GM13976 (cell line): ENCODE measurements around the gene ADSS1.

Experiments
- DNase-seq: peaks from one replicate; pipeline ENCODE4 v3.0.0; 2012; ENCODE audit warnings: low spot score
- in situ Hi-C: fragments of 300-500 bp; cut with MboI; formaldehyde crosslinking; loops from one replicate; pipeline ENCODE4 v1.12.0; 2022; ENCODE audit warnings: low sequenced_read_pairs, mixed read lengths, inconsistent platforms; ENCODE audit not compliant: unreplicated experiment
- TF ChIP-seq, protein P1 (sequence below): IDR thresholded peaks from 2 replicates; pipeline ENCODE4 v1.5.1; 2012; ENCODE audit warnings: borderline replicate concordance, mild to moderate bottlenecking; ENCODE audit not compliant: insufficient read depth; ENCODE audit errors: extremely low read depth, missing control alignments, control extremely low read depth

Gene ADSS1

DNA sequence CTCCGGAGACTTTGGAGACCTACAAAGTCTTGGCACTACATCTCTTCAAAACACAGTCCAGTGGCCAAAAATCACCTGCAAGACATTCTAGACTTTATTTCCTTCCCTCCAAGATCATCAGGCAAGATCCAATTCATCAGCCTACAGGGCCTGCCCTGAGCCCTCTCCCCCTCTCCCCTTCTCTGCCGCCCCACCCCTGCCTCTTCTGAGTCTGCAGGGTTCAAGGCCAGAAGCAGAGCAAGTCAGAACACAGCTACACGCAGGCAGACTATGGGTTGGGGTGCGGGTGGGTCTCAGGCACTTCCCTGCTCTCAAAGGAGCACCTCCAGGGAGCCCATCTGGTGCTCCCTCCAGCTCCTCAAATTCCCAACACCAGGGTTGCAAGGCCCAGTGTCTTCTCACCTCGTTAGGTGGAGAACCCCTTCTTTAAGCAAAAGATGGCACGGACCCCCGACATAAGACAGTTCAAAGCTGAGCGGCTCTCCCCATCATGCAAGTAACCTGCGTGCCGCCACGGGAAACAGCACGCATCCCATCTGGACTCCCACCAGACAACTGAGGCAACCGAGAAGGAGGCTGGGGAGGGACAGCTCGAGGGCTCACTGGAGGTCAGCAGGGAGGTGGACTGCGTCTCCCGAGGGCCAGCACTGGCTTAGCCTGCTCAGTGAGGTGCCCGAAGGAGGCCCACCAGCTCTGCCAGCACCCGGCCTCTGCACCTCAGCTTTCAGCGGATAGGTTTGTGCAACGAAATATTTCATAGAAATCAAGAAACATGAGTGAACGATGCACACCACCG lies 40.2 kb upstream of the ADSS1 start:
- in situ Hi-C loops, result no loop called here
- no peak for DNase-seq
- TF ChIP-seq, protein P1, sequence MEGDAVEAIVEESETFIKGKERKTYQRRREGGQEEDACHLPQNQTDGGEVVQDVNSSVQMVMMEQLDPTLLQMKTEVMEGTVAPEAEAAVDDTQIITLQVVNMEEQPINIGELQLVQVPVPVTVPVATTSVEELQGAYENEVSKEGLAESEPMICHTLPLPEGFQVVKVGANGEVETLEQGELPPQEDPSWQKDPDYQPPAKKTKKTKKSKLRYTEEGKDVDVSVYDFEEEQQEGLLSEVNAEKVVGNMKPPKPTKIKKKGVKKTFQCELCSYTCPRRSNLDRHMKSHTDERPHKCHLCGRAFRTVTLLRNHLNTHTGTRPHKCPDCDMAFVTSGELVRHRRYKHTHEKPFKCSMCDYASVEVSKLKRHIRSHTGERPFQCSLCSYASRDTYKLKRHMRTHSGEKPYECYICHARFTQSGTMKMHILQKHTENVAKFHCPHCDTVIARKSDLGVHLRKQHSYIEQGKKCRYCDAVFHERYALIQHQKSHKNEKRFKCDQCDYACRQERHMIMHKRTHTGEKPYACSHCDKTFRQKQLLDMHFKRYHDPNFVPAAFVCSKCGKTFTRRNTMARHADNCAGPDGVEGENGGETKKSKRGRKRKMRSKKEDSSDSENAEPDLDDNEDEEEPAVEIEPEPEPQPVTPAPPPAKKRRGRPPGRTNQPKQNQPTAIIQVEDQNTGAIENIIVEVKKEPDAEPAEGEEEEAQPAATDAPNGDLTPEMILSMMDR, result no peak

GRCh38 chr14:104684449-104684821 lies 39.6 kb upstream of the ADSS1 start:
- TF ChIP-seq, protein P1, result no peak
- in situ Hi-C loops, result no loop called here
- no peak for DNase-seq

DNA sequence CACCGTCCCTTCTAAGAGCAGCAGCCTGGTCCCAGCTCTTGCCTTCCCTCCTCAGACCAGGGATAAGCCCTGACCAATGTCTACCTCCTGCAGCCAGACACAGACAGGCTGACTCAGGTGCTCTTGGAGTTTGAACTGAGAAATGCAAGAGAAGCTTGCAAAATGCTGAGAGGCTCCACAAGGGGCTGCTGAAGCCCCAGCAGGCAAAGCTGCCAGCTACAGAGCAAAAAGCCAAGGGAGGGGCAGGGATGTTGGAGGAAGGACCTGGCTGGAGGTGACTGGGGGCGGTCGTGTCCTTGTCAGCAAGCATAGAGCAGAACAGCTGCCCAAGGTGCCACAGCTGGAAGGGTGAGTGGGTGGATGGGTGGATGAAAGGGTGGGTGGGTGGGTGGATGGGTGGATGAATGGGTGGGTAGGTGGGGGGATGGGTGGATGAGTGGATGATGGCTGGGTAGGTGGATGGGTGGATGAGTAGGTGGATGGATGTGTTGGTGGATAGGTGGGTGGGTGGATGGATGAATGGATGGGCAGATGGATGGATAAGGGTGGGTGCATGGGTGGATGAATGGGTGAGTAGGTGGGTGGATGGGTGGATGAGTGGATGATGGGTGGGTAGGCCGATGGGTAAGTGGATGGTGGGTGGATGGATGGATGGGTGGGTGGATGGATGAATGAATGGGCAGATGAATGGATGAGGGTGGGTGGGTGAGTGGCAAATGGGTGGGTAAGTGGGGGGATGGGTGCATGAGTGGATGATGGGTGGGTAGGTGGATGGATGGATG lies 38.6 kb upstream of the ADSS1 start:
- in situ Hi-C loops, result no loop called here
- TF ChIP-seq, protein P1, result no peak
- no peak for DNase-seq

DNA sequence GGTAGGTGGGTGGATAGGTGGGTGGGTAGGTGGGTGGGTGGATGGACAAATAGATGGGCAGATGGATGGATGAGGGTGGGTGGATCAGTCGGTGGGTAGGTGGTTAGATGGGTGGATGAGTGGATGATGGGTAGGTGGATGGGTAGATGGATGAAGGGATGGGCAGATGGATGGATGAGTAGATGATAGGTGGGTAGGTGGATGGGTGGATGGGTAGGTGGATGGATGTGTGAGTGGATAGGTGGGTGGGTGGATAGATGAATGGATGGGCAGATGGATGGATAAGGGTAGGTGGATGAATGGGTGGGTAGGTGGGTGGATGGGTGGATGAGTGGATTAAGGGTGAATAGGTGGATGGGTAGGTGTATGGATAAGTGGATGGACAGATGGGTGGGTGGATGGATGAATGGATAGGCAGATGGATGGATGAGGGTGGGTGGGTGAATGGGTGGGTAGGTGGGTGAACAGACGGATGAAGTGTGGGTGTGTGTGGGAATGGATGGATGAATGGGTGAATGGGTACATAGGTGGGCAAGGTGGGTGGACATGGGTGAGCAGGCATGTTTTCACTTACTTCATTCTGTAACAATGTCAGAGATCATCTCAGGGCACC lies 37.9 kb upstream of the ADSS1 start:
- no peak for DNase-seq
- TF ChIP-seq, protein P1, result no peak
- in situ Hi-C loops, result no loop called here

GRCh38 chr14:104686624-104687517 lies 37.2 kb upstream of the ADSS1 start:
- TF ChIP-seq, protein P1, result no peak
- DNase-seq, result no peak
- in situ Hi-C loops, result no loop called here
